Sigmoid colon (tissue), 7 donors: ENCODE measurements around the gene SLC39A11. TPM values are rescaled to one million over a fixed set of nuclear protein-coding genes. Genes with fewer than 3 reads are reported as not detected.

Experiments
- DNase-seq: peaks from one replicate; pipeline ENCODE4 v3.0.0-alpha.2; 2019
- H3K27ac ChIP-seq, 4 donors: fragments of 200-600 bp; sonication (generic); one replicate each; pipeline ENCODE4 v1.5.1; 2016 to 2019; ENCODE audit warnings: mild to moderate bottlenecking in 1 of 4
- H3K27me3 ChIP-seq, 3 donors: fragments of 200-600 bp; sonication (generic); one replicate each; pipeline ENCODE4 v1.5.1; 2019; ENCODE audit warnings: mild to moderate bottlenecking in 1 of 3
- H3K36me3 ChIP-seq, 4 donors: fragments of 200-600 bp; sonication (generic); one replicate each; pipeline ENCODE4 v1.5.1; 2016 to 2019
- H3K4me1 ChIP-seq, 4 donors: fragments of 200-600 bp; sonication (generic); one replicate each; pipeline ENCODE4 v1.5.1; 2017 to 2019
- H3K4me3 ChIP-seq, 4 donors: fragments of 200-600 bp; sonication (generic); one replicate each; pipeline ENCODE4 v1.5.1; 2017 to 2019; ENCODE audit warnings: mild to moderate bottlenecking in 2 of 4, moderate library complexity in 1 of 4
- H3K9me3 ChIP-seq, 4 donors: fragments of 200-600 bp in 3 of 4; sonication (generic) in 3 of 4; one replicate each; pipeline versions ENCODE4 v1.5.1 to v1.6.1; 2013 to 2019
- EP300 ChIP-seq, 4 donors: sonication (generic); formaldehyde crosslinking; IDR thresholded peaks; one replicate each; pipeline ENCODE4 v1.6.1; 2017; ENCODE audit warnings: antibody characterized with exemption in 4 of 4
- POLR2A ChIP-seq, 2 donors: fragments of 450-650 bp; IDR thresholded peaks; one replicate each; pipeline ENCODE4 v1.6.1; 2016; ENCODE audit warnings: antibody characterized with exemption in 2 of 2, mild to moderate bottlenecking in 2 of 2, moderate library complexity in 2 of 2
- POLR2AphosphoS5 ChIP-seq, 4 donors: sonication (generic); formaldehyde crosslinking; IDR thresholded peaks; one replicate each; pipeline ENCODE4 v1.6.1; 2017; ENCODE audit warnings: antibody characterized with exemption in 4 of 4
- WGBS, 2 donors: extraction: QIAGEN DNeasy Blood & Tissue Kit; methylation state at CpG; one replicate each; pipeline ENCODE4 v1.1.7; 2013; 5-methylcytosine and 5-hydroxymethylcytosine counted together
- intact Hi-C: fragments of 100-400 bp; cut with DNase I; formaldehyde crosslinking; loops from one replicate; pipeline ENCODE4 v1.15.1; 2023
- polyA plus RNA-seq, 3 donors: library from polyadenylated mRNA; stranded (reverse); fragments of 200-250 nt; gene quantifications; one replicate each; pipeline ENCODE4 v1.2.3, GENCODE V29; 2013
- total RNA-seq, 4 donors: library from RNA; depleted of rRNA; stranded (reverse); fragments of >200 nt; gene quantifications; one replicate each; pipeline ENCODE4 v1.1.0, GENCODE V29; 2016
- TF ChIP-seq, protein P1 (sequence below), 4 experiments: fragments of 450-650 bp in 3 of 4; fragments of 200-600 bp in 1 of 4; IDR thresholded peaks; one replicate each; pipeline ENCODE4 v1.5.1; 2016 to 2019; ENCODE audit warnings: antibody characterized with exemption in 4 of 4, mild to moderate bottlenecking in 3 of 4, moderate library complexity in 2 of 4
- donor health status: healthy with polysubstance abuse.
- donor health status: Bipolar disorder and iron deficiency.
- donor health status: healthy.

The SLC39A11 gene
- total and polyA plus RNA-seq, 7 donors = 7.6 to 16.4 (median 8.4) TPM

DNA sequence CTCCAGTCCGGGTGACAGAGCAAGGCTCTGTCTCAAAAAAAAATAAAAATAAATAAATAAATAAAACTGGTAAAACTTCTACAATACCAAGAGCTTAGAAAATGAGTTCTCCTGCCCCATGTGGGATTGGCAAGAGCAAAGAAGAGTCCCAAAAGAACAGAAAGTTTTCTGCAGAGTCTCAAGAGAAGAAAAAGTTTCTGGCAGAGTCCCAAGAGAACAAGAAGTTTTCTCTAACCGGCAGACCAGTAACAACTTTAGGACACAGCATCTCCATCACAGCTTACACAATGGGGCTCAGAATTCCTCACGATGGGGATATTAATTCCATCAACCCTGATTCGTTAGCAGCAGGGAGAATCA lies 1.1 kb downstream of the SLC39A11 start:
- intact Hi-C loops = no loop called here
- WGBS, 2 donors = 30 to 48% methylated on average over 4 of the region's 4 CpGs
- Histone ChIP-seq H3K9me3 (no peaks in the 10 kb centered on the region), H3K4me3 (peak overlapping the region; percentile 61 to 74 (median 68)), H3K36me3 (peaks cover 0 to 20% (median 8%) of the 10 kb centered on the region in 4 donors), H3K27ac (peak overlapping the region; percentile 52 to 78 (median 74)), H3K4me1 (peaks cover 0 to 27% (median 17%) of the 10 kb centered on the region in 4 donors), H3K27me3 (no peaks in the 10 kb centered on the region)
- peak in 1 of 4 donors; percentile 23 for TF ChIP-seq POLR2AphosphoS5 (IDR thresholded peaks at IDR 0.05)
- TF ChIP-seq, protein P1, sequence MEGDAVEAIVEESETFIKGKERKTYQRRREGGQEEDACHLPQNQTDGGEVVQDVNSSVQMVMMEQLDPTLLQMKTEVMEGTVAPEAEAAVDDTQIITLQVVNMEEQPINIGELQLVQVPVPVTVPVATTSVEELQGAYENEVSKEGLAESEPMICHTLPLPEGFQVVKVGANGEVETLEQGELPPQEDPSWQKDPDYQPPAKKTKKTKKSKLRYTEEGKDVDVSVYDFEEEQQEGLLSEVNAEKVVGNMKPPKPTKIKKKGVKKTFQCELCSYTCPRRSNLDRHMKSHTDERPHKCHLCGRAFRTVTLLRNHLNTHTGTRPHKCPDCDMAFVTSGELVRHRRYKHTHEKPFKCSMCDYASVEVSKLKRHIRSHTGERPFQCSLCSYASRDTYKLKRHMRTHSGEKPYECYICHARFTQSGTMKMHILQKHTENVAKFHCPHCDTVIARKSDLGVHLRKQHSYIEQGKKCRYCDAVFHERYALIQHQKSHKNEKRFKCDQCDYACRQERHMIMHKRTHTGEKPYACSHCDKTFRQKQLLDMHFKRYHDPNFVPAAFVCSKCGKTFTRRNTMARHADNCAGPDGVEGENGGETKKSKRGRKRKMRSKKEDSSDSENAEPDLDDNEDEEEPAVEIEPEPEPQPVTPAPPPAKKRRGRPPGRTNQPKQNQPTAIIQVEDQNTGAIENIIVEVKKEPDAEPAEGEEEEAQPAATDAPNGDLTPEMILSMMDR (IDR thresholded peaks at IDR 0.05) = no peak
- no peak for TF ChIP-seq EP300 (IDR thresholded peaks at IDR 0.05)
- no peak for TF ChIP-seq POLR2A (IDR thresholded peaks at IDR 0.05)
- no peak for DNase-seq

DNA sequence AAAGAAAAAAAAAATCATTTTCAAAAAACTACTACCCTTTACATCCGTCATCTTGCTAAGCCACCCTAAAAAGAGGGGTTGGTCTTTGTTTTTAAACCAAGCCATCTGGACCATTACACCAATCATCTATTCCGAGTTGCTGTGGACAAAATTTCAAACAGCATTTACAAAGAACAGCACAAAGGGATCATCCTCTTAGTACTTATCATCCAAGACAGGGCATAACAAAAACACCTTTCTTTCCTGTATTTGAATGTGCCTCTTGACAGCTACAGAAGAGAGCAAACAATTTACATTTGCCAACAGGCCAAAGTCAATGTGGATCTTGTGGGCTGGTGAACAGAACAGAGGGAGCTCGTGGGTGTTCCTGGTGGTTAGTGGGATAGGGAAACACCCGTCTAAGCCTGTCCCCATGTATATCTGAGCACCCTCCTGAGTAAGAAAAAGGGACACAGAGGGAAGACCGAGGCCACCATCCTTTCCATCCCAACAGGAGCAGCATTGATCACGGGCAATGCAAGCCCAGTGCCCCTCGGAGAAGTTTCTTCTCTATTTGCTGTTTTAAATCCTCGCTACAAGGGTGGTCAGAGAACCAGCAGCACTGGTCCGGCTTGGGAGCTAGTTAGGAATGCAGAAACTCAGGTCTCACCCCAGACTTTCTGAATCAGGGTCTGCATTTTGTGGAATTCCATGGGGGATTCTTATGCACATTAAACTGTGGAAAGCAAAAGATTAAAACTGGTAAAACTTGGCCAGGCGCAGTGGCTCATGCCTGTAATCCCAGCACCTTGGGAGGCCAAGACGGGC lies 1.9 kb downstream of the SLC39A11 start:
- 79 to 91% methylated on average over 11 of the region's 11 CpGs for WGBS, 2 donors
- Histone ChIP-seq H3K27ac (peak overlapping the region in 1 of 4 donors; percentile 52), H3K27me3 (no peaks in the 10 kb centered on the region), H3K36me3 (peaks cover 0 to 23% (median 8%) of the 10 kb centered on the region in 4 donors), H3K4me3 (no peak overlapping the region), H3K9me3 (no peaks in the 10 kb centered on the region), H3K4me1 (peaks cover 0 to 27% (median 17%) of the 10 kb centered on the region in 4 donors)
- intact Hi-C loops = no loop called here
- no peak for TF ChIP-seq POLR2AphosphoS5 (IDR thresholded peaks at IDR 0.05)
- TF ChIP-seq, protein P1 (IDR thresholded peaks at IDR 0.05) = no peak
- TF ChIP-seq EP300 (IDR thresholded peaks at IDR 0.05) = no peak
- no peak for TF ChIP-seq POLR2A (IDR thresholded peaks at IDR 0.05)
- DNase-seq = no peak

DNA sequence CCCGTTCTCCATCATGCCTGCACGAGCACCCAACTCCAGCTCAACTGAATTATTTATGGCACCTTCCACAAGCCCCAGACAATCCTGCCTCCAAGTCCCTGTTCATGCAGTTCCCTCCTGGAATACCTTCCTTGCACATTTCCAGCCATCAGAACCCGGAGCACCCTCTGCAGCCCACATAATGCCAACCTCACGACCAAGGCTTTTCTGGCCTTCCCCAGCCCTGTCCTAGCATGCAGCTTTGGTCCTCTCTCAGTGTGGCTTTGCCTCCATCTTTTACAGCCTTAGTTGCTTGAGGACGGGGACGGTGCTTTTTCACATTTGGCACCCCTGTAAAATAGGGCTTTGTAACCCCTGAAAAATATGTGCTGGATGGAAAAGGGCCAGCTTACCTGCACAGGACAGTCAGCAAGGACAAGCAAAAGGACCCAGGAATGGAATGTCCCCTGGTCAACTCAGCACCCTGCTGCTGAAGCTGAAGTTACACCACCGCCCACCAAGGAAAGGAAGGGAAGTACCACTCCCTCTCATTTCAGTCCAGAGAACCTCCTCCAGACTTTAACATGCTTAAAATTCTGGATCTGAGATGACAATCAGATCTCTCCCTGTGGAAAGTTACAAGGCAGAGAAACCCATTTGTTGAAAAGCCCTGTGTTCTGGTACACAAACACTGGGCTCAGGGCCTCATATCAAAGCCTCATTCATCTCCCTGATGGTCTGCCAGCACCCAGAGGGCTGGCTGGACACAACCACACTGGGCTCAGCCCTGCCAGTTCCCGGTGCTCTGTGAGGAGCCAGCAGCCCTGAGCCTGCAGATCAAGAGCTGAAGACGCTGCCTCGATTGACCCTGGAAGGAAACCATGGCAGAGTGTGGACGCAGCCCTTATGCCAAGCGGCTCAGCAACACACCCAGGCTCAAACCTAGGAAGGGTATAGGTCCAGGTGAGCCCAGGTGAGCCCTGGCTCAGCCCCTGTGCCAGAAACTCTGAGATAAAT lies 2.9 kb downstream of the SLC39A11 start:
- no peak overlapping the region for H3K4me3 ChIP-seq
- peaks cover 0 to 27% (median 17%) of the 10 kb centered on the region in 4 donors for H3K4me1 ChIP-seq
- H3K27me3 ChIP-seq = no peaks in the 10 kb centered on the region
- H3K36me3 ChIP-seq = peaks cover 0 to 28% (median 8%) of the 10 kb centered on the region in 4 donors
- intact Hi-C loops = no loop called here
- no peak overlapping the region for H3K27ac ChIP-seq
- no peak for TF ChIP-seq POLR2A (IDR thresholded peaks at IDR 0.05)
- TF ChIP-seq POLR2AphosphoS5 (IDR thresholded peaks at IDR 0.05) = no peak
- TF ChIP-seq, protein P1 (IDR thresholded peaks at IDR 0.05) = no peak
- no peak for TF ChIP-seq EP300 (IDR thresholded peaks at IDR 0.05)
- H3K9me3 ChIP-seq = no peaks in the 10 kb centered on the region
- 93 to 94% methylated on average over 12 of the region's 12 CpGs for WGBS, 2 donors
- DNase-seq = no peak

DNA sequence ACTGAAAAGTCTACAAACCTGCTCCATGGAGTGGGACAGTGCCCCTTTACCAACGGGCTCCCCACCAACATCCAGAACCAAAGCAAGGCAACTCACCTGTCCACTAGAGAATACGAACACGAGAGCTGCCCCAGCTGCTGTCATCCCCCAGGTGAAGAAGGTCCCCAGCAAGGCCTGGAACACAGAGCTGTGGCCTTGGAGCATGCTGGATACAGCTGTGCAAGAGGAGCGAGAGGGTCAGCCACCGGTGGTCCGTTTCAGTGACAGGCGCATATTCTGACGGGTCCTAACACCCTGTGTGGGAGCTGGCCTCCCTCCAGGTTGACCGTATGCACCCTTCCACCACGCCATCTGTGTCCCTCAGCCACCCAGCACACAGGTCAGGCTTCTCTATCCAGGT lies 3.9 kb downstream of the SLC39A11 start:
- intact Hi-C loops = no loop called here
- H3K27me3 ChIP-seq = no peaks in the 10 kb centered on the region
- 94 to 95% methylated on average over 10 of the region's 10 CpGs for WGBS, 2 donors
- H3K36me3 ChIP-seq = peaks cover 0 to 38% (median 11%) of the 10 kb centered on the region in 4 donors
- TF ChIP-seq POLR2A (IDR thresholded peaks at IDR 0.05) (no peak), POLR2AphosphoS5 (IDR thresholded peaks at IDR 0.05) (no peak), EP300 (IDR thresholded peaks at IDR 0.05) (no peak)
- TF ChIP-seq, protein P1 (IDR thresholded peaks at IDR 0.05) = no peak
- DNase-seq = no peak
- H3K4me1 ChIP-seq = peaks cover 0 to 27% (median 17%) of the 10 kb centered on the region in 4 donors
- H3K9me3 ChIP-seq = no peaks in the 10 kb centered on the region
- no peak overlapping the region for H3K27ac ChIP-seq
- H3K4me3 ChIP-seq = no peak overlapping the region
